ENCODE measurements around the gene STEAP1. TPM values are rescaled to one million over a fixed set of nuclear protein-coding genes. Genes with fewer than 3 reads are reported as not detected.

STEAP1 gene
- total RNA-seq, 2 donors from 2014 or later = 1.8 to 8.7 TPM

DNA sequence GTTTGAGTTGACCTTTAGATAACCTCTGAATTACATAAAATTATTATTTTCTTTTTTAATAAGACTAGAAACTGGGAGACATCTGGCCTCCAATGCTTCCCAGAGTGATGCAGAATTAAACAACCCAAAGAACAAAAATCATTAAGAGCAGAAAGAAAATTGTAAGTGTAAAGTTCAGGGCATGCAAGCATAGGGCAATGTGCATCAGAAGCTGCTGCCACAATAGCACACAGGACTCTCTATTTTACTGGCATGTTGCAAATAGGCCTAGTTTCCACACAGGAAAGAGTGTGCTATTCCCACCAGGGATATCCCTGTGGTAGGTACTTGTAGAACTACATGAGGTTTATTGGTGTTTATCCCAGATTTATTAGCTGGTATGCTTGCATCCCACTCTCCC, 36.7 kb downstream of the STEAP1 start:
- H3K4me1 ChIP-seq = no peaks in the 10 kb centered on the region
- DNase-seq (ENCODE audit: low spot score) = no peak
- H3K36me3 ChIP-seq = no peaks in the 10 kb centered on the region
- H3K4me3 ChIP-seq = no peak overlapping the region
- H3K27ac ChIP-seq = no peak overlapping the region
- H3K27me3 ChIP-seq = no peaks in the 10 kb centered on the region
- TF ChIP-seq, protein P1, sequence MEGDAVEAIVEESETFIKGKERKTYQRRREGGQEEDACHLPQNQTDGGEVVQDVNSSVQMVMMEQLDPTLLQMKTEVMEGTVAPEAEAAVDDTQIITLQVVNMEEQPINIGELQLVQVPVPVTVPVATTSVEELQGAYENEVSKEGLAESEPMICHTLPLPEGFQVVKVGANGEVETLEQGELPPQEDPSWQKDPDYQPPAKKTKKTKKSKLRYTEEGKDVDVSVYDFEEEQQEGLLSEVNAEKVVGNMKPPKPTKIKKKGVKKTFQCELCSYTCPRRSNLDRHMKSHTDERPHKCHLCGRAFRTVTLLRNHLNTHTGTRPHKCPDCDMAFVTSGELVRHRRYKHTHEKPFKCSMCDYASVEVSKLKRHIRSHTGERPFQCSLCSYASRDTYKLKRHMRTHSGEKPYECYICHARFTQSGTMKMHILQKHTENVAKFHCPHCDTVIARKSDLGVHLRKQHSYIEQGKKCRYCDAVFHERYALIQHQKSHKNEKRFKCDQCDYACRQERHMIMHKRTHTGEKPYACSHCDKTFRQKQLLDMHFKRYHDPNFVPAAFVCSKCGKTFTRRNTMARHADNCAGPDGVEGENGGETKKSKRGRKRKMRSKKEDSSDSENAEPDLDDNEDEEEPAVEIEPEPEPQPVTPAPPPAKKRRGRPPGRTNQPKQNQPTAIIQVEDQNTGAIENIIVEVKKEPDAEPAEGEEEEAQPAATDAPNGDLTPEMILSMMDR (IDR thresholded peaks at IDR 0.05) = no peak
- no peaks in the 10 kb centered on the region for H3K9me3 ChIP-seq

DNA sequence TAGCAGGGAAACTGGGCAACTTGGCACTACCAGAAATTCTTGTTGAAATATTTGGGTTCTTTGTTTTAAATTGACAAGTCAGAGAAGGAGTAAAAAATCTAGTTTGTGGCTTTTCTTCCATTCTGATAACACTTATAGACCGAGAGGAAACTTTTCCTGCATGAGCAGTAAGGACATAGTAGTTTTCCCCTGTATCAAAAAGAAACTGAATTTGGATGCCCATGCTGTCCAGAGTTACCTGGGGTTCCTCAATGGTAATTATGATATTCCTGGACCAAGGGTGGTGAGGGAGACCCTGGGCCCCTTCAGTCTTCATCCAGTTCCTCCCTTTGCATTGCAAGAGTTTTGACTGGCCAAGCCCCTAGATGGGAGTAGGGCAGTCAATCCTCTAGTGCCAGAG, 37.4 kb downstream of the STEAP1 start:
- H3K4me3 ChIP-seq = no peak overlapping the region
- TF ChIP-seq, protein P1 (IDR thresholded peaks at IDR 0.05) = no peak
- H3K27me3 ChIP-seq = no peaks in the 10 kb centered on the region
- no peaks in the 10 kb centered on the region for H3K4me1 ChIP-seq
- H3K9me3 ChIP-seq = no peaks in the 10 kb centered on the region
- H3K36me3 ChIP-seq = no peaks in the 10 kb centered on the region
- H3K27ac ChIP-seq = no peak overlapping the region
- no peak for DNase-seq (ENCODE audit: low spot score)

DNA sequence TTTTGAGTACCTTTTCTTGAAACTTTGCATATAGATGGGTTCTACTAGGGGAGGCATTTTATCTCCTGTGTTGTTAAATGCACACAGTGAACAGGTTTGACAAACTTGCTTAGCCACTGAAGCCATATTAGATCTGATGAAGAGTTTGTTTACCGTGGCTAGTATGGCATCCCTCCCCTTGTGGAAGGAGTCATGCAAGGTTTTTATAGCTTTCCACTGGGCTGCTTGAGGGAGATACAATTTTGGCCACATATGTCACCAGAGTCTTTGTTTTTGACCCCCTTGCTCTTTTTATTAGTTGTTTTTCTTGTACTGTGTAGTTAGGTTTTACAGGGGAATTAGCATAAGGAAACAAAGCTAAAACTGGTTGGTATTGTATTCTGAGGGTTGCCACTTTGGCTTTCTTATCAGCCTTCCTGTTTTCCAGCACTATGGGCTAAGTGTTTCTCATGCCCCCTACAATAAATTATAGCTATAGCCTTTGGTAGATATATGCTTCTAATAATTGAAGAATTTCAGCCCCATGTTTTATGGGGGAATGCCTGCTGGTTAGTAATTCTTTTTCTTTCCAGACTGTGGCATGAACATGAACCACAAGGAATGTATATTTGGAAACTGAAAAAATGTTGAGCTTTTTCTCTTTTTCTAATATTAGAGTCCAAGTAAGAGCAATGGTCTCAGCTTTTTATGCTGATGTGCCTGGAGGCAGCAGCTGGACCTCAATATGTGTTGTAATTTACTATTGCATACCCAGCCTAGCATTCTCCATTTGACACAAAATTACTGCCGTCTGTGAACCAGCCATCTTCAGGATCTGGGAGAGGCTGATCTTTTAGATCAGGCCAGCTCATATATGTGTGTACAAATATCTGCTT, 38.8 kb downstream of the STEAP1 start:
- no peaks in the 10 kb centered on the region for H3K4me1 ChIP-seq
- H3K4me3 ChIP-seq = no peak overlapping the region
- no peak for DNase-seq (ENCODE audit: low spot score)
- H3K27me3 ChIP-seq = no peaks in the 10 kb centered on the region
- TF ChIP-seq, protein P1 (IDR thresholded peaks at IDR 0.05) = no peak
- no peak overlapping the region for H3K27ac ChIP-seq
- H3K36me3 ChIP-seq = no peaks in the 10 kb centered on the region
- no peaks in the 10 kb centered on the region for H3K9me3 ChIP-seq

DNA sequence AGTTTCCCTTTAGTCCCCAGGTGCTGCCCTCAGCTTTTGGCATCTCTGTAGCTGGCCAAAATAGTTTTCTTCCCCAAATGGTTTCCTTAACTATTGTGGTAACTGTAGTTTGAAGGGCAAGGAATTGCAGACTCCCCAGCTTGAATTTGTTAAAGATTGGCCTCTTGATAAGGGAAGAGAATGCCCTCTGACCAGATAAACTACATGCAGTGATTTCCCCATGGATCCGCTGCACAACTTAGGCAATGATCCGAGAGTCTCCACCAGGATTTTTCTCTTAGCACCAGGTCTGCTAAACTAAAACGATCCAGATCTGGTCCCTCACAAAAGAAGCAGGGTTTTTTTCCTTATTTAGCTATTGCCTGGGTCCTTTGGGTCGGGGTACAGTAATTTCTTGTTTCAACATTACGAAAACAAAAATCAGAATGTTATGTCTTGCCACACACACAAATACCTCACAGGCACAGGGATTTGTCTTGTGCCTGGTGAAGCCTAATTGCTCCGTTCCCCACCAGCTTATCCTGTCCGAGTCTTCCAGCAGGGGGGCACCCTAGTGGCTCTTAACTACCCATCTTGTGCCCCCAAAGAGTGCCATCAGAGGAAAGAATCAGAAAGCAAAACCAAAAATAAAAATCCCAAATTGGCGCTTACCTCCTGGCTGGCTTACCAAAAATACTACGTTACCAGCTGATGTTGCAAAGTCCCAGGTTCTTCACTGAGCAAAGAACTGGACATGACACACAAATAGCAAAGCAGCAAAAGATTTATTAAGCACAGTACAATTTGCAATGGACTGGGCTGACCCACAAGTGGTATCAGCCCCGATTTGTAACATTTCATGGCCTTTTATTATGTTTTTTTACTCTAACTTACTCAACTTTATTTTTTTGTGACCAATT, 40.9 kb downstream of the STEAP1 start:
- Histone ChIP-seq H3K4me3 (no peak overlapping the region), H3K4me1 (no peaks in the 10 kb centered on the region), H3K27ac (no peak overlapping the region), H3K36me3 (no peaks in the 10 kb centered on the region), H3K9me3 (no peaks in the 10 kb centered on the region), H3K27me3 (no peaks in the 10 kb centered on the region)
- DNase-seq (ENCODE audit: low spot score) = no peak
- TF ChIP-seq, protein P1 (IDR thresholded peaks at IDR 0.05) = no peak

DNA sequence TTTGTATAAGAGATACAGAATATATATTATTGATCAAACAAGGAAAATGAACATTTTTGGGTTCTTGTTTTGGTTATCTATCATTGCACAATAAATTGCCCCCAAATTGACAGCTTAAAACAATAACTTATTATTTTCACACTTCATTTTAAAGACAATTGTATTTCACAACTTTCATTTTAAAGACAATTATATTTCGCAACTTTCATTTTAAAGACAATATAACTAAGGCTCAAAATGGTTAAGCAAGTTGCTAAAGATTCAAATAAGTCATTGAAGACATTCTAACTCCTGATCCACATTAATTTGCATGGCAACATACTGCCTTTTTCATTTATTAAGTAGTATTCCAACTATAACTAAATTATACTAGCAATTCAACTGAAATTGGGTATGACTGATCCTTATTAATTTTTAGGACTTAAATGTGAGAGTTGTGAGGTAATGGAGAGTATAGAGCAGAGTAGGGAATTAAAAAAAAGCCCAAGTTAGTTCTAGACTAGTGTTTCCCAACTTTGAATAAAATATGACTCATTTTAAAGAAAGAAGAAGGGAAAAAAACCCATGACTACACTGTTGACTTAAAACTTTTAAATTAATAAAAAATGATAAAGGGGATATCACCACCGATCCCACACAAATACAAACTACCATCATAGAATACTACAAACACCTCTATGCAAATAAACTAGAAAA, 47.4 kb downstream of the STEAP1 start:
- Histone ChIP-seq H3K36me3 (no peaks in the 10 kb centered on the region), H3K4me1 (no peaks in the 10 kb centered on the region), H3K9me3 (no peaks in the 10 kb centered on the region), H3K27ac (no peak overlapping the region), H3K4me3 (no peak overlapping the region), H3K27me3 (no peaks in the 10 kb centered on the region)
- DNase-seq (ENCODE audit: low spot score) = no peak
- TF ChIP-seq, protein P1 (IDR thresholded peaks at IDR 0.05) = no peak
